ENCODE measurements around the gene TSSK2.

DNA sequence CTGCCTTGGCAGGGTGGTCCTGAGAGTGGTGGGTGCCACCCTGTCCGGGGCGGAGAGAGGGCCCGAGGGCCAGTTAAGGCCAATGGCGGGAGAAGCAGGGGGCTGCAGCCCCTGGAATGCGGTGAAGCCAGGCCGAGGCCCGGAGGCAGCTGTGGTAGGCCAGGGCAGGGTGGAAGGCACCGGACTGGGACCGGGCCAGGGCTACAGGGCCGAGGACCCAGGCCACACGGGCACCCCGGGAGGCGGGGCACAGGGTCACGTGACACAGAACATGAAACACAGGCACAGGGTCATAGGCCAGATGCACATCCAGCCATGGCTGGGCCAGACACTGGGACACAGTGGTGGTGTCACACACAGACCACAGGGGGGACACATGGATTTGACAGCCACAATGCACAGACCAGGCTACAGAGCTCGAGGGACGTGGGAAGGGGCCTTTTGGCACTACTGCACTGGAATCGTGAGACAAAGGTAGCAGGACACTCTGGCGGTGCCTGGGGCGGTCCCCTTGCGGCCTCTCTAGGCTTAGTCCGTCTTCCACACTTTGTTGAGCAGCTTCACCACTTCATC is 44.6 kb downstream of the TSSK2 start:
- TF ChIP-seq, protein P1, sequence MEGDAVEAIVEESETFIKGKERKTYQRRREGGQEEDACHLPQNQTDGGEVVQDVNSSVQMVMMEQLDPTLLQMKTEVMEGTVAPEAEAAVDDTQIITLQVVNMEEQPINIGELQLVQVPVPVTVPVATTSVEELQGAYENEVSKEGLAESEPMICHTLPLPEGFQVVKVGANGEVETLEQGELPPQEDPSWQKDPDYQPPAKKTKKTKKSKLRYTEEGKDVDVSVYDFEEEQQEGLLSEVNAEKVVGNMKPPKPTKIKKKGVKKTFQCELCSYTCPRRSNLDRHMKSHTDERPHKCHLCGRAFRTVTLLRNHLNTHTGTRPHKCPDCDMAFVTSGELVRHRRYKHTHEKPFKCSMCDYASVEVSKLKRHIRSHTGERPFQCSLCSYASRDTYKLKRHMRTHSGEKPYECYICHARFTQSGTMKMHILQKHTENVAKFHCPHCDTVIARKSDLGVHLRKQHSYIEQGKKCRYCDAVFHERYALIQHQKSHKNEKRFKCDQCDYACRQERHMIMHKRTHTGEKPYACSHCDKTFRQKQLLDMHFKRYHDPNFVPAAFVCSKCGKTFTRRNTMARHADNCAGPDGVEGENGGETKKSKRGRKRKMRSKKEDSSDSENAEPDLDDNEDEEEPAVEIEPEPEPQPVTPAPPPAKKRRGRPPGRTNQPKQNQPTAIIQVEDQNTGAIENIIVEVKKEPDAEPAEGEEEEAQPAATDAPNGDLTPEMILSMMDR (conservative IDR thresholded peaks at IDR 0.05; ENCODE audit: low read length) = no peak
- TF ChIP-seq EZH2phosphoT487 (IDR thresholded peaks at IDR 0.05; ENCODE audit: borderline replicate concordance, low read depth, low read length) = no peak
